Posterior vena cava (tissue), 2 donors: ENCODE results near the gene CATSPER1. TPM values are rescaled to one million over a fixed set of nuclear protein-coding genes. Genes with fewer than 3 reads are reported as not detected.
A peak's percentile ranks its signal among the peaks of the same experiment; 100 is the strongest.

ENCODE experiments used
- DNase-seq: peaks from one replicate; pipeline ENCODE4 v3.0.0-alpha.2; 2020; ENCODE audit warnings: low spot score
- intact Hi-C, 2 donors: fragments of 100-400 bp; cut with DNase I; formaldehyde crosslinking; loops; one replicate each; pipeline versions ENCODE4 v1.14.1 to v1.14.2; 2022 to 2023
- long read RNA-seq, 2 donors: library from polyadenylated mRNA; unstranded; transcript quantifications; one replicate each; pipeline ENCODE4 v2.0.0, GENCODE V29; 2020 to 2021
- total RNA-seq, 2 donors: library from RNA; stranded (reverse); fragmentation: NEBNext Ultra II Directional; extraction: Animal tissue kit (Norgen Biotek cat#: 25700); gene quantifications; one replicate each; pipeline ENCODE4 v1.2.1, GENCODE V29; 2021
- donor health status: DM: yes; HTN: yes; CAD: no.
- donor health status: DM: yes; HTN: yes; CAD: no.

The CATSPER1 gene
- total RNA-seq: 1 to 10 TPM in 1 of 2 donors, under 1 TPM in 1; 0.24 to 1.1 TPM
- long read RNA-seq, donor 1: 0 reads
- long read RNA-seq, donor 2: 0 reads

DNA sequence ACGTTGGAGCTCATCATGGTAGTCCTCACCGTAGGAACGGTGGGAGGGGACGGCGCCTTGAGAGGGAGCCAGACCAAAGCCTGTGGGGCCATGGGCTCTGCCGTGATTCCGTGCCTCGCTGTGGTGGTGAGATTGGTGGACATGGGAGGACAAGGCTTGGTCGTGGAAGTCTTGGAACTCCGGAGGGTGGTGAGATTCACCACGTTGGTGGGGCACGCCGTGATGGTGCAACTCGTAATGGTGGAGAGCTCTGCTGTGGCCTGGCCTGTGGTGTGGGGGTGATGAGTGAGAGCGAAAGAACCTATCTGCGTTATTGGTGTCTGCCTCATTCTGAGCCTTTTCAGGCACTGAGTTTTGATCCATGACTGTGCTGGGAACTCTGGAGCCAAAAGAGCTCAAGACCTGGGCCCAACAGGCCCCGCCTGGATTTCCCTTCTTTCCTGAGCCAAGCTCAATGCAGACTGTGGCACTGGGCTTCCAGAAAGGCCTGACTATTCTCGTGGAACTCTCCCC, at the start of gene CATSPER1:
Gene CATSPER1 (minus strand): TSS at position 463 of the 513 bp plus-strand sequence. CDS start 100 bp downstream, at position 363.
- no peak for DNase-seq
- intact Hi-C loops: no loop called here

DNA sequence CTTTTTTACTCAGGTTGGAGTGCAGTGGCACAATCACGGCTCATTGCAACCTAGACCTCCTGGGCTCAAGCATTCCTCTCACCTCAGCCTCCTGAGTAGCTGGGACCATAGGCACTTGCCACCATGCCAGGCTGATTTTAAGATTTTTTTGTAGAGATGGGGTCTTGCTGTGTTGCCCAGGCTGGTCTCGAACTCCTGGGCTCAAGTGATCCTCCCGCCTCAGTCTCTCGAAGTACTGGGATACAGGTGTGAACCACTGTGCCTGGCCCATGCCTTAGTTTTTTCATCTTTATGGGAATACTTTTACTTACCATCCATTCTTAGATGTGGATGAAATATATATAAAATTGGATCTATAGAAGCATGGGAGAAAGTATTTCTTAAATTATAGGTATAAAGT, 49.0 kb upstream of the CATSPER1 start:
- intact Hi-C loops: no loop called here
- no peak for DNase-seq

DNA sequence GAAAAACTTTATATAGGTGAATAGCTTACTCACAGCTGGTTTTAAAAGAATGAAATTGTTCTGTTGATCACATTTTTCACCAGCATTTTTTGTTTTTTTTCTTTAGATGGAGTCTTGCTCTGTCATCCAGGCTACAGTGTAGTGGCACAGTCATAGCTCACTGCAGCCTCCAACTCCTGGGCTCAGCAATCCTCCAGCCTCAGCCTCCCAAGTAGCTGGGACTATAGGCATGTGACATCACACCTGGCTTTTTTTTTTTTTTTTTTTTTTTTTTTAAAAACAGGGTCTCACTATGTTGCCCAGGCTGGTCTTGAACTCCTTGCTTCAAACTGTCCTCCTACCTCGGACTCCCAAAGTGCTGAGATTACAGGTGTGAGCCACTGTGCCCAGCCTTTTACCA, 47.4 kb upstream of the CATSPER1 start:
- DNase-seq: no peak
- intact Hi-C loops: no loop called here

GRCh38 chr11:66072518-66072917, 46.2 kb upstream of the CATSPER1 start:
- intact Hi-C loops: no loop called here
- no peak for DNase-seq

DNA sequence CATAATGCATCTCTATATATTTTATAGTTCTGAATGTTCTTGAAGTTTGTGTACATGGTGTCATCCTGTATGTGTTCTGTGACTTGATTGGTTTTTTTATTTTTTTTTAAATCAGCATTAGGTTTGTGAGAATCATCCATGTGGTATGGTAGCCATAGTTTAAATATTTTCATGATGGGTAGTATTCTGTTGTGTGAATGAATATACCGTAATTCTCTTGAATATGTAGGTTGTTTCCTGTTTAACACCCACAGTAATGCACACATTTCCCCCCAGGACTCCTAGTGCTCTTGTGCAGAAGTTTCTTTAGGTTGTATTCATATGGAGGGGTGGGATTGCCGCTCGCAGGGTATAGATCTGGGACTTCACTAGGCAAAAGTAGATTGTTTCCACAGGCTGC, 45.8 kb upstream of the CATSPER1 start:
- intact Hi-C loops: no loop called here
- DNase-seq: no peak

- DNase-seq: no peak
- intact Hi-C loops: no loop called here
Observed at GRCh38 chr11:66071381-66071801, 45.1 kb upstream of the CATSPER1 start.

GRCh38 chr11:66070604-66071380, 44.5 kb upstream of the CATSPER1 start:
- peak; percentile 89 for DNase-seq
- intact Hi-C loops: no loop called here

DNA sequence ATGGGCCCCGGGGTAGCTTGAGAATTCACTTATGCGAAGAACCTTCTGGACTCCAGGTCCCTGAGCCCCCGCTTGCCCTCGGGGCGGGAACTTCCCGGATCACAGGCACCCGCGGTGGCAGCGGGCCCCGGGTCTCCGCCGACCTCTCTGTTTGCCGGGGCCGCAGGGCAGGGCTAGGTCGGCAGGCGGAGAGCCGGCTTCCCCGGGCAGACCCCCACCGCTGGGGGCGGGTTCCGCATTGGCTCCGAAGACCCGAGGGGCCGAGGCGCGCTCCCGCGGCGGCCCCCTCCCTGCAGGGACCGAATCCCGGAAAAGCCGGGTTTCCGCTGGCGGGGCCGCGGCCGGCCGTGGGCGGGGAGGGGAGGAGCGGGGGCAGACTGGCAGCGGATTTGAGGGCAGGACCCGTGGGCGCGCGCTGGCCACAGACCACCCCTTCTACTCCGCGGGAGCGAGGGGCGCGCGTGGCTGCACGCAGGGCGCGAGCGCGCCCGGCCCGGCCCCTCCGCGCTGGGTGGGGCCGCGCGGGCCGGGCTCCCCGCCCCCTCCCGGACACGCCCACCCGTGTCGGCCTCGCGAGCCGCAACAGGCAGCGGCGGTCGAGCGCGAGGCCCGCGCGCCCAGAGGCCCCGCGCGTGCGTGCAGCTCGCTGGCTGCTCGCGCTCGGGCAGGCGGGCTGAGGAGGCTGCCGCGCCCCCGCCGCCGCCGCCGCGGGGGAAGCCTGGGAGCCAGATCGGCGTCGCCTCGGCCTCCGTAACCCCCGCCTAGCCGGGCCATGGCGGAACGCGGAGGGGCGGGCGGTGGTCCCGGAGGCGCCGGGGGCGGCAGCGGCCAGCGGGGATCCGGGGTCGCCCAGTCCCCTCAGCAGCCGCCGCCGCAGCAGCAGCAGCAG, 43.7 kb upstream of the CATSPER1 start, which contains the start of gene PACS1:
Gene PACS1 (plus strand): TSS at position 558 of the 889 bp plus-strand sequence. CDS start 215 bp downstream, at position 773.
- peak; percentile 95 for DNase-seq
- intact Hi-C loops: no loop called here

- DNase-seq: no peak
- intact Hi-C loops: no loop called here
Observed at GRCh38 chr11:66068923-66069714, 42.8 kb upstream of the CATSPER1 start.

DNA sequence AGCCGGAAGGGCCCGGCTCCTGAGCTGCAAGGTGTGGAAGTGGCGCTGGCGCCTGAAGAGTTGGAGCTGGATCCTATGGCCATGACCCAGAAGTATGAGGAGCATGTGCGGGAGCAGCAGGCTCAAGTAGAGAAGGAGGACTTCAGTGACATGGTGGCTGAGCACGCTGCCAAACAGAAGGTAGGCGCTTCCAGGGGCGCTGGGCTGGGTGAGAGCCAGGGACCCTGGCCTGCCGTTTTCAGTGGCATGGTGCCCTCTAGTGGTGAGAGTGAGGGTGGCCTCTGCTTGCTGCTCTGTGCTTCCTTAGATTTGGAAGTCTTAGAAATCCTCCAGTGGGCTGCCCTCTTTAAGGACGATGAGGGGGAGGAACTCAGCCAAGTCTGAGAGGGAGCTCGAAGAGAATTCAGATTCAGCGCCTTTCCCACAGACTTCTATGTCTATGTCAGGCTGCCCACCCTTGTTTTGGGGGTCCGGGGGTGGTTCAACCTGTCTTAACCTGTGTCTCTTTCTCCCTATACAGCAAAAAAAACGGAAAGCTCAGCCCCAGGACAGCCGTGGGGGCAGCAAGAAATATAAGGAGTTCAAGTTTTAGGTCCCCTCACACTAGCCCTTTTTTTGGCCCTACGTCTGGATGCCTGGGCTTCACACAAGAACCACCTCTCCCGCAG, 42.0 kb upstream of the CATSPER1 start:
- DNase-seq: no peak
- intact Hi-C loops: no loop called here

- no peak for DNase-seq
- intact Hi-C loops: no loop called here
Observed at GRCh38 chr11:66067640-66068039, 41.4 kb upstream of the CATSPER1 start.

- intact Hi-C loops: no loop called here
- DNase-seq: no peak
Observed at GRCh38 chr11:66066751-66067150, 40.5 kb upstream of the CATSPER1 start.

DNA sequence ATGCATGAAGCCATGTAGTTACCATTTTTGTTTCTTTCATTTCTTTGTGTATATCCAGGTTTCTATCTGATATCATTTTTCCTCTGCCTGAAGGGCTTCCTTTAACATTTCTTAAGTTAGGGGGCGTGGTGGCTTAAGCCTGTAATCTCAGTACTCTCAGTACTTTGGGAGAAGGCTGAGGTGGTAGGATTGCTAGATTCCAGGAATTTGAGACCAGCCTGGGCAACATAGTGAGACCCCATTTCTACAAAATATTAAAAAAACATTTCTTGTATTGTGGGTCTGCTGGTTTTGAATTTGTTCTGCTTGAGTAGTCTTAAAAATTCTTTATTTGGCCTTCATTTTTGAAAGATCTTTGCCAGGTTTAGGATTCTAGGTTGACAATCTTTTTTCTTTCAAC, 38.3 kb upstream of the CATSPER1 start:
- intact Hi-C loops: no loop called here
- no peak for DNase-seq

DNA sequence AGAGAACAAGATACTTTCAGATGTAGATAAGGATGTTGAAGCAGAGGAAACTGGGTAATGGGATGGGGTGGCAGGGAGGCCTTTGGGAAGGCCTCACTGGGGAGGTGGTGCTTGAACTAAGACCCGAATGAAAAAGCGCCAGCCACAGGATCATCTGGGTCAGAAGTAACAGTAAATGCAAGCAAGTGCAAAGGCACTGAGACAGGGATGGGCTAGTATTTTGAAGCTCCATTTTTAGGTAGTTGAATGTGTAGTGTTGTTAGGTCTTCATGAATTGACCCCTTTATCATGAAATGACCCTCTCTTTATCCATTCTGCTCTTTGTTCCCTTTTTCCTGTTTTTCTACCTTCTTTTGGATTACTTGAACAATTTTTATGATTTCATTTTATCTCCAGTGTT, 37.6 kb upstream of the CATSPER1 start:
- intact Hi-C loops: no loop called here
- no peak for DNase-seq

GRCh38 chr11:66062408-66062807, 36.1 kb upstream of the CATSPER1 start:
- DNase-seq: no peak
- intact Hi-C loops: no loop called here

GRCh38 chr11:66061268-66061667, 35.0 kb upstream of the CATSPER1 start:
- intact Hi-C loops: no loop called here
- no peak for DNase-seq

DNA sequence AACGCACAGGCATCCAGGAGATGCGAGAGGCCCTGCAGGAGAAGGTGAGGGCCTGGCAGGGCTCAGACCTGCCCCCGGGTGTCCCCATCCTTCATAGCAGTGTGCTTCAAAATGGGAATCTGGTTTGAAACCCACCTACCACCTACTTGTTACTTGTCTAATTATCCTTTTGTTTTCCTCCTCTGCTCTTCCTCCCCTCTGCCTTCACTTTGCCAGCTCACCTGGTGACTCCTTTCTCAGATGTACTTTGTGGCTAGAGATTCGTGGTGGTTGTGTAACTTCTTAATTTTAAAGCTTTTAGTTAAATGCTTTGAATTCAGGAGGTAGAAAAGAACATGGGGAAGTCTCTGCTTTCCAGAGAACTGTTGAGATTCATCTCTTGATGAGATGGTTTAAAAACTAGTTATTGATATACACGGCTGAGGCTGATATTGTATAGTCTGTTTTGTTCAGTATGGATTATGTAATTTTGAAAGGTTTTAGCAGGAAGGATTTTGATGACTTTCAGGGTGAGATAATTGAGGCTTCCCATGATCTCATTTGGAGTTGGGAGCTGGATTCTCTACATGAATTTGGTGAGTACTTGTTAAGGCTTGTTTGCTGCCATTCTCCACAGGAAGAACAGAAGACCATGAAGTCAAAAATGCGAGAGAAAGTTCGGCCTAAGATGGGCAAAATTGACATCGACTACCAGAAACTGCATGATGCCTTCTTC, 33.8 kb upstream of the CATSPER1 start:
- DNase-seq: no peak
- intact Hi-C loops: no loop called here

DNA sequence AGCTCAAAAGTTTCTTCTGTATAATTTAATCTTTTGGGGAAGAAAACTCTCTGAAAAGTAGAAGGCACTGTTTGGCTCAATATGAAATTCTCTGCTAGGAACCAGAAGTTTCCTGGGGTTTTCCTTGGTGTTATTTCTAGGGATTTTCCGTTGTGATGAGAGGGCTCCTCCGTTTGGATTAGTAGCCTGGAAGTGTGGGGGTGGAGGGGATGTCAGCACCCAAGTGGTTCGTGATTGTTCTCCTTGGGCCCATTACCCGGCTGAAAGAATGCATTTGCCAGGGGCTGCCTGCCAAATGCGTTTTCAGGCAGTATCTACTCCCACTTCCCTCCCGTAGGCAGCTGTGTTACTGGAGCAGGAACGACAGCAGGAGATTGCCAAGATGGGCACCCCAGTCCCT, 30.2 kb upstream of the CATSPER1 start:
- intact Hi-C loops: no loop called here
- DNase-seq: peak; percentile 15
